ENCODE results near the gene TSPOAP1.

Gene TSPOAP1

DNA sequence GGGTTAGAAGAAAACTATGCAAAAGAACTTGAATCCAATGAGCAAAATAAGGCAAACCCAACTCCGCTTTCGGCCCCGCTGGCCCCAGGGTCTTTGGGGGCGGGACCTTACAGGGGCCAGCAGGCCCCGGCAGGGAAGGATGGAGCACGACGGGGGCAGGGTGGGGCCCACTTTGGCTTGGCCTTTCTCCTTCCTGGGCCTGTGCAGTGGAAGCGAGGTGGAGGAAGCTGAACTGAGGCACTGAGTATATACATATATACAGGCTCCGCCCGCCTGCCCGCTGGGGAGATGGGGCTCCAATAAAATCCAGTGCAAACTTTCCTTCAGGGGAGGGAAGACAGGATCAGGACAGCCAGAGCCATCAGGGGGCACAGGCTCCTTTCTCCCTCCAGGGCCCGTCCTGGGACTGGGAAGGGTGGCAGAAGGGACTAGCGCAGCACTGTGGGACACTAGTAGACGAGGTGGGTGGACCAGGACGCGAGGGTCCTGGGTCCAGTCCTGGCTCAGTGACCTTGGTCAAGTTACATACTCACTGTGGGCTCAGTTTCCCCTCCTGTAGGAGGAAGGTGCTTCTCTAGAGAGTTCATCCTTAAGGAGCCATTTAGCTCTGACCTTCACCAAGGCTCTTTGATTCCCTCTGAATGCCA is 27.0 kb downstream of the TSPOAP1 start:
- H3K27ac ChIP-seq = no peak overlapping the region
- no peak for TF ChIP-seq ZFX (IDR thresholded peaks at IDR 0.05)
- no peak for TF ChIP-seq CTCF (conservative IDR thresholded peaks at IDR 0.05)

GRCh38 chr17:58300336-58300735 is 28.3 kb downstream of the TSPOAP1 start:
- TF ChIP-seq CTCF (conservative IDR thresholded peaks at IDR 0.05) (no peak), ZFX (IDR thresholded peaks at IDR 0.05) (no peak)
- no peak overlapping the region for H3K27ac ChIP-seq

- no peak for TF ChIP-seq ZFX (IDR thresholded peaks at IDR 0.05)
- no peak for TF ChIP-seq CTCF (conservative IDR thresholded peaks at IDR 0.05)
- no peak overlapping the region for H3K27ac ChIP-seq
Observed at GRCh38 chr17:58294034-58294433, 34.6 kb downstream of the TSPOAP1 start.

- TF ChIP-seq ZFX (IDR thresholded peaks at IDR 0.05) (no peak), CTCF (conservative IDR thresholded peaks at IDR 0.05) (no peak)
- H3K27ac ChIP-seq = no peak overlapping the region
Observed at GRCh38 chr17:58291246-58291645, 37.3 kb downstream of the TSPOAP1 start.

- no peak overlapping the region for H3K27ac ChIP-seq
Observed at GRCh38 chr17:58289869-58290268, 38.7 kb downstream of the TSPOAP1 start.

DNA sequence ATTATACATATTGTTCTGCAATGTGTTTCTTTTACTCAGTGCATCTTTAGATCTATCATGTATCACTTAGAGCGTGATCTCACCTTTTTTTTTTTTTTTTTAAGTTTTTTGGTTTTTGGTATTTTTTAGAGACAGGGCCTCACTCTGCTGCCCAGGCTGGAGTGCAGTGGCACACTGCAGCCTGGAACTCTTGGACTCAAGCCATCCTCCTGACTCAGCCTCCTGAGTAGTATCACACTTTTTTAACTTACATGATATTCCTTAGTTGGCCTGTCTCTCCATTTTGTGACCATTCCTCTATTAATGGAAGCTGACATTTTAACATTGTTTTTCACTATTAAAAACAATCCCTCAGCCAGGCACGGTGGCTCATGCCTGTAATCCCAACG is 43.2 kb downstream of the TSPOAP1 start:
- no peak for TF ChIP-seq ZFX (IDR thresholded peaks at IDR 0.05)
- no peak overlapping the region for H3K27ac ChIP-seq

More at GRCh38 chr17:58289869-58290268, 38.7 kb downstream of the TSPOAP1 start:
- TF ChIP-seq CTCF (conservative IDR thresholded peaks at IDR 0.05) = no peak
- TF ChIP-seq ZFX (IDR thresholded peaks at IDR 0.05) = no peak

DNA sequence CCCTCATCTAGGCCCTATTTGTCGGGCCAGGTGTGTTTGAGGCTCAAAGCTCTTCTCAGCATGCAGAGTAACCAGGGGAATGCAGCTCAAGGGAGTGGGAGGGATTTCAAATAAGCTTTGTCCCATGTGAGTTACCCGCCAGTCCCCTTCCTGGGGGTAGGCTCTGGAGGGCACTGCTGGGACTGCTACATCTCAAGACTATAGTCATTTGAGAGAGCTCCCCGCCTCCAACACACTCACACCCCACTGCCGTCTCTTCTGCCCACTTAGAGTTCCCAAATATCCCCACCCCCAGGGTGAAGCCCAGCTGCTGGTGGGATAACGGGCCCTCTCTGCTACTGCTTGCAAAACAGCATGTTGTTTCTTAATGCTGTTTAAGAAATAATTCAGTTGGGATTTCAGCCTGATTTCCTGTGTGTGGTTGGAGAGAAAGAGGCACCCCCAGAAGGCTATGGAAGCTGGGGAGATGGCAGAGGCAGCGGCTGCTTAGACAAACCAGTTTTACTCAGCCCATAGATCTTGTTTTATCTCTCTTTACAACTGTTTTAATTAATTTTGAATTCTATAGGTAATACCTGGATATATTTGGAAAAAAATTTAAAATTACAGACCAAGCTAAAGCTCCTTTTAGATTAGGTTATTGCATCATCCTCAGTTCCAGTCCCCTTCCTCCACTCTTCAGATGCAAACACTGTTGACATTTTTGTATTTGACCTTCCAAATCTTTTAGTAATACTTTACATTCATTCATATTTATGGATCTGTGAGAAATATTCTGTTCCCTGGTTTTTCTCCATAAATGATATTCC is 43.8 kb downstream of the TSPOAP1 start:
- no peak overlapping the region for H3K27ac ChIP-seq
- TF ChIP-seq ZFX (IDR thresholded peaks at IDR 0.05) = no peak
- no peak for TF ChIP-seq CTCF (conservative IDR thresholded peaks at IDR 0.05)
